ENCODE results near the gene INF2.

The INF2 gene

GRCh38 chr14:104676130-104676693 is 13.2 kb upstream of the INF2 start:
- TF ChIP-seq SNAI2 (CRISPR knock-in tag; IDR thresholded peaks at IDR 0.05): no peak
- no peak for TF ChIP-seq TSHZ2 (CRISPR knock-in tag; IDR thresholded peaks at IDR 0.05)
- TF ChIP-seq ZFP3 (CRISPR knock-in tag; IDR thresholded peaks at IDR 0.05): no peak
- no peak for TF ChIP-seq ZNF565 (CRISPR knock-in tag; conservative IDR thresholded peaks at IDR 0.05; ENCODE audit: low read depth)
- TF ChIP-seq PATZ1 (CRISPR knock-in tag; IDR thresholded peaks at IDR 0.05; ENCODE audit: borderline replicate concordance): no peak
- TF ChIP-seq CSDC2 (CRISPR knock-in tag; IDR thresholded peaks at IDR 0.05): no peak
- no peak for TF ChIP-seq CSRNP3 (CRISPR knock-in tag; IDR thresholded peaks at IDR 0.05)
- TF ChIP-seq ZNF8 (CRISPR knock-in tag; IDR thresholded peaks at IDR 0.05): no peak
- no peak for TF ChIP-seq OSR1 (CRISPR knock-in tag; IDR thresholded peaks at IDR 0.05)
- no peak for TF ChIP-seq PPARA (CRISPR knock-in tag; IDR thresholded peaks at IDR 0.05; ENCODE audit: borderline replicate concordance)
- no peak for TF ChIP-seq TCF4 (CRISPR knock-in tag; IDR thresholded peaks at IDR 0.05; ENCODE audit: borderline replicate concordance)
- no peak for TF ChIP-seq TOX (CRISPR knock-in tag; IDR thresholded peaks at IDR 0.05; ENCODE audit: borderline replicate concordance)
- TF ChIP-seq RARB (CRISPR knock-in tag; IDR thresholded peaks at IDR 0.05): no peak
- TF ChIP-seq ZNF70 (CRISPR knock-in tag; IDR thresholded peaks at IDR 0.05): no peak
- no peak for TF ChIP-seq ZFP30 (CRISPR knock-in tag; IDR thresholded peaks at IDR 0.05)
- TF ChIP-seq POU6F1 (CRISPR knock-in tag; IDR thresholded peaks at IDR 0.05; ENCODE audit: borderline replicate concordance, low read depth): no peak
- no peak for TF ChIP-seq ISL1 (CRISPR knock-in tag; IDR thresholded peaks at IDR 0.05)
- TF ChIP-seq ARNTL (CRISPR knock-in tag; IDR thresholded peaks at IDR 0.05; ENCODE audit: borderline replicate concordance, low read depth): no peak
- TF ChIP-seq CREB5 (CRISPR knock-in tag; IDR thresholded peaks at IDR 0.05; ENCODE audit: low read depth): no peak
- ATAC-seq: no peak

GRCh38 chr14:104676694-104677511 is 12.5 kb upstream of the INF2 start:
- no peak for TF ChIP-seq TSHZ2 (CRISPR knock-in tag; IDR thresholded peaks at IDR 0.05)
- no peak for TF ChIP-seq CSDC2 (CRISPR knock-in tag; IDR thresholded peaks at IDR 0.05)
- ATAC-seq: no peak

Data from SK-N-SH treated with all-trans-retinoic acid at 6 μM for 48 hours (cell line).